B cell (primary cell): ENCODE data around the gene SNIP1. TPM values are rescaled to one million over a fixed set of nuclear protein-coding genes. Genes with fewer than 3 reads are reported as not detected.

Source experiments
- ATAC-seq: fragments of 200-7000 bp; cut with Tn5 transposase; one replicate; pipeline ENCODE4 v1.10.0; 2021; ENCODE audit warnings: low read depth, mild to moderate bottlenecking, moderate number of reproducible peaks, moderate library complexity
- CTCF ChIA-PET: fragments of 350-600 bp; sonication (Branson Sonifier 250); formaldehyde crosslinking; loops from one replicate; lab custom pipeline; 2021; ENCODE audit warnings: antibody characterized with exemption, inconsistent platforms; lab: Charles Lee
- POLR2A ChIA-PET: fragments of 350-600 bp; sonication (Branson Sonifier 250); formaldehyde crosslinking; loops from one replicate; lab custom pipeline; 2021; ENCODE audit warnings: antibody characterized with exemption; lab: Charles Lee
- DNase-seq: peaks from one replicate; pipeline ENCODE4 v3.0.0; 2013
- H2AFZ ChIP-seq: 2 replicates; pipeline ENCODE4 v1.6.1; 2012; ENCODE audit warnings: mild to moderate bottlenecking, low read depth, low read length; ENCODE audit not compliant: insufficient read depth, poor library complexity, severe bottlenecking
- H3K27ac ChIP-seq, 2 donors: 1 replicate in 1 of 2; 2 replicates in 1 of 2; pipeline ENCODE4 v1.5.1; 2012 to 2013; ENCODE audit warnings: low read length in 2 of 2, mild to moderate bottlenecking in 2 of 2, moderate library complexity in 1 of 2
- H3K27me3 ChIP-seq, 4 experiments: fragments of 200-600 bp in 1 of 4; sonication (generic) in 1 of 4; replicated peaks in 1 of 4; 1 replicate in 2 of 4; 2 replicates in 2 of 4; pipeline versions ENCODE4 v1.6.1 to v1.7.0; 2013 to 2016; ENCODE audit warnings: low read length in 3 of 4, mild to moderate bottlenecking in 2 of 4, mixed read lengths in 1 of 4, moderate library complexity in 1 of 4; ENCODE audit not compliant: insufficient read depth in 4 of 4, control insufficient read depth in 3 of 4; ENCODE audit errors: control extremely low read depth in 1 of 4
- H3K36me3 ChIP-seq, 2 experiments: replicated peaks in 1 of 2; 1 replicate in 1 of 2; 2 replicates in 1 of 2; pipeline versions ENCODE4 v1.6.1 to v1.7.1; 2013; ENCODE audit warnings: low read length in 1 of 2; ENCODE audit not compliant: insufficient read depth in 2 of 2, control insufficient read depth in 1 of 2; ENCODE audit errors: control extremely low read depth in 1 of 2, extremely low read depth in 1 of 2
- H3K4me1 ChIP-seq, 2 donors: fragments of 200-600 bp in 1 of 2; sonication (generic) in 1 of 2; 1 replicate in 1 of 2; 2 replicates in 1 of 2; pipeline versions ENCODE4 v1.5.1 to v1.6.1; 2013 to 2017; ENCODE audit warnings: low read length in 2 of 2; ENCODE audit not compliant: control insufficient read depth in 2 of 2, insufficient read depth in 2 of 2
- H3K4me2 ChIP-seq: replicated peaks from 2 replicates; pipeline ENCODE3; 2012; ENCODE audit warnings: mild to moderate bottlenecking, low read depth, low read length; ENCODE audit not compliant: poor library complexity, severe bottlenecking
- H3K4me3 ChIP-seq, 5 experiments: fragments of 200-600 bp in 1 of 5; sonication (generic) in 1 of 5; 1 replicate in 3 of 5; 2 replicates in 2 of 5; pipeline versions ENCODE4 v1.5.1 to v1.7.0; 2011 to 2016; ENCODE audit warnings: low read length in 4 of 5, mild to moderate bottlenecking in 4 of 5, low read depth in 2 of 5, control low read depth in 1 of 5, moderate library complexity in 1 of 5; ENCODE audit not compliant: insufficient read depth in 1 of 5; ENCODE audit errors: control extremely low read depth in 1 of 5, extremely low read depth in 1 of 5
- H3K79me2 ChIP-seq: fragments of 200-600 bp; sonication (generic); one replicate; pipeline ENCODE4 v1.6.0; 2016; ENCODE audit warnings: low read length; ENCODE audit not compliant: control insufficient read depth, insufficient read depth
- H3K9ac ChIP-seq: fragments of 200-600 bp; sonication (generic); 2 replicates; pipeline ENCODE4 v1.6.1; 2017; ENCODE audit warnings: mild to moderate bottlenecking, low read length, moderate library complexity
- H3K9me3 ChIP-seq, 3 donors: one replicate each; pipeline versions ENCODE4 v1.6.1 to v1.7.1; 2013; ENCODE audit warnings: low read length in 2 of 3; ENCODE audit not compliant: control insufficient read depth in 2 of 3, insufficient read depth in 1 of 3; ENCODE audit errors: control extremely low read depth in 1 of 3
- H4K20me1 ChIP-seq: 2 replicates; pipeline ENCODE4 v1.6.0; 2012; ENCODE audit warnings: mild to moderate bottlenecking, low read length; ENCODE audit not compliant: insufficient read depth, control insufficient read depth, poor library complexity, severe bottlenecking
- H3K27ac Mint-ChIP-seq: one replicate; pipeline ENCODE4 v1.8.0; 2021; ENCODE audit warnings: mixed read lengths
- H3K27me3 Mint-ChIP-seq: one replicate; pipeline ENCODE4 v1.8.0; 2021; ENCODE audit warnings: mixed read lengths
- H3K4me1 Mint-ChIP-seq: one replicate; pipeline ENCODE4 v1.8.0; 2021; ENCODE audit warnings: mixed read lengths
- H3K4me3 Mint-ChIP-seq: one replicate; pipeline ENCODE4 v1.8.0; 2021; ENCODE audit warnings: mixed read lengths
- H3K9me3 Mint-ChIP-seq: one replicate; pipeline ENCODE4 v1.8.0; 2022; ENCODE audit warnings: mixed read lengths; ENCODE audit not compliant: insufficient read depth
- CTCF ChIP-seq: fragments of 200-600 bp; IDR thresholded peaks from one replicate; pipeline ENCODE4 v1.8.0; 2022; ENCODE audit warnings: antibody characterized with exemption, mild to moderate bottlenecking
- EZH2 ChIP-seq: IDR thresholded peaks from 2 replicates; pipeline ENCODE4 v1.6.1; 2012; ENCODE audit warnings: borderline replicate concordance, low read depth, mild to moderate bottlenecking, moderate library complexity, low read length; ENCODE audit not compliant: insufficient read depth, poor library complexity, severe bottlenecking
- WGBS: methylation state at CpG from one replicate; pipeline ENCODE4 v1.1.5; 2013; ENCODE audit warnings: missing lambda C conversion rate; ENCODE audit not compliant: insufficient coverage; 5-methylcytosine and 5-hydroxymethylcytosine counted together
- intact Hi-C: fragments of 100-400 bp; cut with micrococcal nuclease; formaldehyde crosslinking; loops from one replicate; pipeline ENCODE4 v1.10.0; 2022
- polyA plus RNA-seq: library from polyadenylated mRNA; depleted of rRNA; stranded (reverse); fragments of >200 nt; gene quantifications from 2 replicates; pipeline ENCODE4 v1.2.3, GENCODE V29; 2012
- total RNA-seq, 2 donors: library from RNA; stranded (reverse); fragments of 120-200 nt in 1 of 2; gene quantifications; 1 replicate in 1 of 2; 2 replicates in 1 of 2; pipeline versions ENCODE4 v1.2.3 to v1.2.4, GENCODE V29; 2013 to 2022

The SNIP1 gene
- total and polyA plus RNA-seq, 2 donors (not counting 1 experiment from before 2014, with no cell fraction given), result 6.0 to 45.0 TPM

- Histone ChIP-seq H3K4me3 (no peak overlapping the region), H3K79me2 (peaks cover 8% of the 10 kb centered on the region), H4K20me1 (peaks cover 4% of the 10 kb centered on the region), H3K27ac (no peak overlapping the region), H2AFZ (no peak overlapping the region), H3K4me1 (no peaks in the 10 kb centered on the region), H3K9ac (no peak overlapping the region), H3K27me3 (no peaks in the 10 kb centered on the region), H3K9me3 (no peaks in the 10 kb centered on the region), H3K4me2 (no peak overlapping the region), H3K36me3 (peaks cover 2 to 59% of the 10 kb centered on the region in 2 experiments)
- DNase-seq, result no peak
- Mint-ChIP-seq H3K27ac (no peak overlapping the region), H3K4me1 (no peaks in the 10 kb centered on the region), H3K27me3 (no peaks in the 10 kb centered on the region), H3K4me3 (no peak overlapping the region), H3K9me3 (no peaks in the 10 kb centered on the region)
- no CpG with 5 or more reads among the region's 1 CpG for WGBS
- ChIA-PET CTCF (interaction anchor here (0.9 to 6.8 kb wide), 3 partner anchors 9 to 186 kb away, joined by 3 to 56 read pairs (median 25); no protein-coding TSS in a partner anchor), POLR2A (interaction anchor here (0.6 kb wide), 1 partner anchor 48 kb away, joined by 3 read pairs; no protein-coding TSS in a partner anchor)
- intact Hi-C loops, result no loop called here
- ATAC-seq, result no peak
- TF ChIP-seq CTCF (no peak), EZH2 (no peak)
Observed at GRCh38 chr1:37495875-37496274, 58.2 kb downstream of the SNIP1 start.

GRCh38 chr1:37493336-37494098 lies 60.6 kb downstream of the SNIP1 start:
- Histone ChIP-seq H2AFZ (no peak overlapping the region), H3K36me3 (peaks cover 0 to 55% of the 10 kb centered on the region in 2 experiments), H4K20me1 (peaks cover 4% of the 10 kb centered on the region), H3K4me3 (no peak overlapping the region), H3K9me3 (no peaks in the 10 kb centered on the region), H3K79me2 (peaks cover 3% of the 10 kb centered on the region), H3K27me3 (no peaks in the 10 kb centered on the region), H3K4me1 (no peaks in the 10 kb centered on the region), H3K9ac (no peak overlapping the region), H3K4me2 (no peak overlapping the region), H3K27ac (no peak overlapping the region)
- Mint-ChIP-seq H3K27me3 (no peaks in the 10 kb centered on the region), H3K27ac (no peak overlapping the region), H3K9me3 (no peaks in the 10 kb centered on the region), H3K4me1 (no peaks in the 10 kb centered on the region), H3K4me3 (no peak overlapping the region)
- TF ChIP-seq CTCF (no peak), EZH2 (no peak)
- ATAC-seq (no peak), DNase-seq (no peak)
- WGBS, result no CpG with 5 or more reads among the region's 2 CpGs
- intact Hi-C loops, result no loop called here
- CTCF ChIA-PET, result interaction anchor here (1.2 to 4.2 kb wide), 2 partner anchors 38 to 189 kb away, joined by 3 to 25 read pairs; no protein-coding TSS in a partner anchor
- POLR2A ChIA-PET, result no interaction called here
